IMR-90 (cell line): ENCODE results near the gene SLC37A4. TPM values are rescaled to one million over a fixed set of nuclear protein-coding genes. Genes with fewer than 3 reads are reported as not detected.

Experiments
- ATAC-seq: fragments of 200-7000 bp; cut with Tn5 transposase; 2 replicates; pipeline ENCODE4 v1.9.1; 2020; ENCODE audit warnings: low read depth, mild to moderate bottlenecking, moderate library complexity
- BruUV-seq: library from RNA; stranded (reverse); fragments of 400-500 nt; replicated peaks from 2 replicates; lab custom pipeline; 2021; lab: Mats Ljungman, UMichigan
- CTCF ChIA-PET: fragments of 300-600 bp; formaldehyde crosslinking; extraction: SDS; loops from one replicate; lab custom pipeline; 2021; ENCODE audit warnings: antibody characterized with exemption; lab: Yijun Ruan, JAX
- POLR2A ChIA-PET: fragments of 300-600 bp; sonication (Branson Sonifier 250); formaldehyde crosslinking; loops from one replicate; lab custom pipeline; 2022; ENCODE audit warnings: antibody characterized with exemption; ENCODE audit not compliant: unreplicated experiment; lab: Charles Lee
- DNase-seq: peaks from one replicate; pipeline ENCODE4 v3.0.0; 2013
- H2AFZ ChIP-seq: replicated peaks from 2 replicates; pipeline ENCODE3; 2013; ENCODE audit warnings: low read length, mild to moderate bottlenecking; ENCODE audit not compliant: poor library complexity
- H2AK5ac ChIP-seq: 2 replicates; pipeline ENCODE4 v1.6.1; 2013; ENCODE audit warnings: low read depth, low read length, inconsistent platforms
- H2AK9ac ChIP-seq: replicated peaks from 2 replicates; pipeline ENCODE3; 2013; ENCODE audit warnings: mild to moderate bottlenecking, low read depth, low read length, moderate library complexity; ENCODE audit not compliant: poor library complexity
- H2BK120ac ChIP-seq: 2 replicates; pipeline ENCODE4 v1.6.1; 2013; ENCODE audit warnings: low read depth, low read length, inconsistent platforms
- H2BK15ac ChIP-seq: 3 replicates; pipeline ENCODE4 v1.6.1; 2013; ENCODE audit warnings: low read depth, low read length, inconsistent platforms
- H2BK20ac ChIP-seq: 2 replicates; pipeline ENCODE4 v1.6.1; 2013; ENCODE audit warnings: low read depth, mild to moderate bottlenecking, inconsistent platforms, low read length, moderate library complexity
- H2BK5ac ChIP-seq: 2 replicates; pipeline ENCODE4 v1.6.1; 2013; ENCODE audit warnings: mild to moderate bottlenecking, low read depth, low read length, inconsistent platforms; ENCODE audit not compliant: poor library complexity, severe bottlenecking
- H3K14ac ChIP-seq: replicated peaks from 2 replicates; pipeline ENCODE4 v1.6.1; 2013; ENCODE audit warnings: low read depth, low read length, inconsistent platforms
- H3K18ac ChIP-seq: 2 replicates; pipeline ENCODE4 v1.6.1; 2013; ENCODE audit warnings: low read depth, low read length, control low read depth
- H3K23ac ChIP-seq: 2 replicates; pipeline ENCODE4 v1.6.1; 2013; ENCODE audit warnings: low read depth, low read length, inconsistent platforms
- H3K27ac ChIP-seq: 2 replicates; pipeline ENCODE4 v1.5.1; 2013; ENCODE audit warnings: mild to moderate bottlenecking, control low read depth, low read length; ENCODE audit not compliant: insufficient read depth
- H3K27me3 ChIP-seq: 2 replicates; pipeline ENCODE4 v1.6.1; 2013; ENCODE audit warnings: low read length; ENCODE audit not compliant: control insufficient read depth, insufficient read depth
- H3K36me3 ChIP-seq: 2 replicates; pipeline ENCODE4 v1.6.1; 2013; ENCODE audit warnings: low read length, mixed read lengths; ENCODE audit not compliant: control insufficient read depth, insufficient read depth
- H3K4ac ChIP-seq: 2 replicates; pipeline ENCODE4 v1.6.1; 2013; ENCODE audit warnings: low read depth, low read length, inconsistent platforms
- H3K4me1 ChIP-seq: 2 replicates; pipeline ENCODE4 v1.6.1; 2013; ENCODE audit warnings: low read length, mixed read lengths; ENCODE audit not compliant: control insufficient read depth, insufficient read depth
- H3K4me2 ChIP-seq: 2 replicates; pipeline ENCODE4 v1.6.1; 2013; ENCODE audit warnings: low read depth, mild to moderate bottlenecking, control low read depth, low read length, moderate library complexity
- H3K4me3 ChIP-seq: 2 replicates; pipeline ENCODE4 v1.5.1; 2013; ENCODE audit warnings: low read depth, mild to moderate bottlenecking, control low read depth, low read length, moderate library complexity; ENCODE audit not compliant: insufficient read depth
- H3K56ac ChIP-seq: 2 replicates; pipeline ENCODE4 v1.6.1; 2013; ENCODE audit warnings: low read length, inconsistent platforms; ENCODE audit not compliant: insufficient read depth; ENCODE audit errors: extremely low read depth
- H3K79me1 ChIP-seq, 2 experiments: 2 replicates each; pipeline ENCODE4 v1.6.1; 2013; ENCODE audit warnings: low read length in 2 of 2, inconsistent platforms in 1 of 2, low read depth in 1 of 2
- H3K9ac ChIP-seq: 2 replicates; pipeline ENCODE4 v1.6.1; 2013; ENCODE audit warnings: low read depth, low read length, control low read depth
- H3K9me1 ChIP-seq: 2 replicates; pipeline ENCODE4 v1.6.1; 2013; ENCODE audit warnings: low read length, inconsistent platforms; ENCODE audit not compliant: insufficient read depth
- H3K9me3 ChIP-seq: 2 replicates; pipeline ENCODE4 v1.6.1; 2013; ENCODE audit warnings: low read length; ENCODE audit not compliant: control insufficient read depth, insufficient read depth
- H4K20me1 ChIP-seq: 2 replicates; pipeline ENCODE4 v1.6.1; 2013; ENCODE audit warnings: low read length, inconsistent platforms; ENCODE audit not compliant: insufficient read depth
- H4K5ac ChIP-seq: 2 replicates; pipeline ENCODE4 v1.6.1; 2013; ENCODE audit warnings: mild to moderate bottlenecking, low read depth, low read length, control low read depth
- H4K8ac ChIP-seq, 2 experiments: 2 replicates each; pipeline ENCODE4 v1.6.1; 2013; ENCODE audit warnings: low read depth in 2 of 2, low read length in 2 of 2, control low read depth in 1 of 2, inconsistent platforms in 1 of 2
- H4K91ac ChIP-seq: 2 replicates; pipeline ENCODE4 v1.6.1; 2013; ENCODE audit warnings: low read depth, low read length, inconsistent platforms; ENCODE audit not compliant: insufficient read depth
- BHLHE40 ChIP-seq: fragments of 150-350 bp; IDR thresholded peaks from 2 replicates; pipeline ENCODE4 v1.6.1; 2016; ENCODE audit warnings: mild to moderate bottlenecking, low read depth, low read length
- CEBPB ChIP-seq: IDR thresholded peaks from 2 replicates; pipeline ENCODE4 v1.6.1; 2012; ENCODE audit warnings: low read depth, low read length, improper control_type of control experiment
- CTCF ChIP-seq: conservative IDR thresholded peaks from 2 replicates; pipeline ENCODE4 v1.5.1; 2012; ENCODE audit warnings: mild to moderate bottlenecking, low read depth, low read length, improper control_type of control experiment
- ELK1 ChIP-seq: fragments of 150-350 bp; IDR thresholded peaks from 2 replicates; pipeline ENCODE4 v1.6.1; 2016; ENCODE audit warnings: low read depth, mild to moderate bottlenecking, low read length, moderate library complexity, borderline replicate concordance
- FOS ChIP-seq: fragments of 150-350 bp; IDR thresholded peaks from 2 replicates; pipeline ENCODE4 v1.6.1; 2016; ENCODE audit warnings: low read depth, low read length
- MAFK ChIP-seq: IDR thresholded peaks from 2 replicates; pipeline ENCODE4 v1.6.1; 2012; ENCODE audit warnings: low read depth, low read length, improper control_type of control experiment
- MAZ ChIP-seq: IDR thresholded peaks from 2 replicates; pipeline ENCODE4 v1.6.1; 2012; ENCODE audit warnings: low read depth, mild to moderate bottlenecking, low read length, improper control_type of control experiment, moderate library complexity, borderline replicate concordance
- MXI1 ChIP-seq: IDR thresholded peaks from 2 replicates; pipeline ENCODE4 v1.6.1; 2012; ENCODE audit warnings: low read depth, mild to moderate bottlenecking, low read length, moderate library complexity, borderline replicate concordance
- POLR2A ChIP-seq: IDR thresholded peaks from 2 replicates; pipeline ENCODE4 v1.6.1; 2012; ENCODE audit warnings: mild to moderate bottlenecking, low read depth, low read length
- RAD21 ChIP-seq: IDR thresholded peaks from 2 replicates; pipeline ENCODE4 v1.6.1; 2012; ENCODE audit warnings: low read length, improper control_type of control experiment
- RFX5 ChIP-seq: IDR thresholded peaks from 2 replicates; pipeline ENCODE4 v1.8.0; 2012; ENCODE audit warnings: low read depth, mild to moderate bottlenecking, low read length, moderate library complexity
- SMC3 ChIP-seq: fragments of 150-350 bp; IDR thresholded peaks from 2 replicates; pipeline ENCODE4 v1.6.1; 2016; ENCODE audit warnings: low read depth, mild to moderate bottlenecking, antibody characterized with exemption, low read length, moderate library complexity
- USF2 ChIP-seq: fragments of 150-350 bp; IDR thresholded peaks from 2 replicates; pipeline ENCODE4 v1.6.1; 2017; ENCODE audit warnings: mild to moderate bottlenecking, antibody characterized with exemption, low read length, low read depth
- WGBS, 2 experiments: methylation state at CpG; one replicate each; pipeline versions ENCODE4 v1.1.5 to v1.1.7; 2013; ENCODE audit warnings: missing lambda C conversion rate in 2 of 2; ENCODE audit not compliant: insufficient read length in 1 of 2; ENCODE audit errors: extremely low coverage in 2 of 2; 5-methylcytosine and 5-hydroxymethylcytosine counted together
- dilution Hi-C: fragments of 300-500 bp; cut with HindIII; formaldehyde crosslinking; loops from one replicate; pipeline ENCODE4 v1.14.3; 2018; ENCODE audit warnings: low sequenced_read_pairs; ENCODE audit not compliant: unreplicated experiment
- in situ Hi-C: fragments of 300-500 bp; cut with MboI; formaldehyde crosslinking; loops from 3 replicates; pipeline ENCODE4 v1.14.3; 2019; ENCODE audit warnings: low sequenced_read_pairs, inconsistent platforms, mixed read lengths
- intact Hi-C: fragments of 100-400 bp; cut with micrococcal nuclease; formaldehyde crosslinking; loops from 2 replicates; pipeline ENCODE4 v1.10.0; 2022
- polyA plus RNA-seq, 3 experiments: library from polyadenylated mRNA; depleted of rRNA; stranded (reverse); fragments of >200 nt; gene quantifications; 2 replicates each; pipeline ENCODE4 v1.2.3, GENCODE V29; 2012; ENCODE audit warnings: low replicate concordance in 1 of 3
- total RNA-seq: library from RNA; depleted of rRNA; stranded (reverse); fragments of >200 nt; gene quantifications from 2 replicates; pipeline ENCODE4 v1.2.3, GENCODE V29; 2012

Gene SLC37A4
- total and polyA plus RNA-seq, 2 of the 4 experiments (the other 2 are of a cell fraction) = 7.5 to 14.3 TPM

GRCh38 chr11:119067371-119068222 is 36.9 kb upstream of the SLC37A4 start, which contains the start of gene VPS11:
VPS11 (plus strand) TSS chr11:119067818; CDS start chr11:119067824, 6 bp downstream.
- peak within 1 kb of the TSS; percentile 67 for H3K18ac ChIP-seq
- peak within 1 kb of the TSS; percentile 86 for H3K9ac ChIP-seq
- no peak within 1 kb of the TSS for H2BK20ac ChIP-seq
- H3K27me3 ChIP-seq = no peaks in the 10 kb centered on the region
- peak within 1 kb of the TSS; percentile 92 for H2AFZ ChIP-seq
- H4K20me1 ChIP-seq = no peaks in the 10 kb centered on the region; the same call in 1 of the 2 replicates
- peak; percentile 96 for DNase-seq
- peak within 1 kb of the TSS; percentile 46; the same call in 1 of the 2 replicates for H2BK120ac ChIP-seq
- peak within 1 kb of the TSS; percentile 91 for H3K14ac ChIP-seq
- peak within 1 kb of the TSS; percentile 86 for H4K5ac ChIP-seq
- peaks cover 21 to 44% of the 10 kb centered on the region in 2 experiments for H3K79me1 ChIP-seq
- intact Hi-C loops (no loop called here), dilution Hi-C loops (no loop called here), in situ Hi-C loops (no loop called here)
- H2BK5ac ChIP-seq = peak within 1 kb of the TSS; percentile 79
- ATAC-seq = peak; percentile 98
- ChIA-PET POLR2A (interaction anchor here (0.6 to 1.2 kb wide), 5 partner anchors 10 to 184 kb away, joined by 3 to 5 read pairs (median 4); partner anchors contain the start of gene HMBS), CTCF (interaction anchor here (1.1 to 1.5 kb wide), 2 partner anchors 32 to 270 kb away, joined by 5 read pairs; no protein-coding TSS in a partner anchor)
- H2AK9ac ChIP-seq = peak within 1 kb of the TSS; percentile 74
- peak within 1 kb of the TSS; percentile 90 for H3K4me2 ChIP-seq
- peak within 1 kb of the TSS; percentile 84 for H3K23ac ChIP-seq
- no peaks in the 10 kb centered on the region for H3K9me3 ChIP-seq
- peak within 1 kb of the TSS; percentile 71 for H4K91ac ChIP-seq
- H3K4ac ChIP-seq = peak within 1 kb of the TSS; percentile 82
- peak within 1 kb of the TSS; percentile 57 for H2AK5ac ChIP-seq
- H3K56ac ChIP-seq = peak within 1 kb of the TSS; percentile 90
- H3K4me3 ChIP-seq = peak within 1 kb of the TSS; percentile 93
- H3K4me1 ChIP-seq = peaks cover 7% of the 10 kb centered on the region
- H2BK15ac ChIP-seq = peak within 1 kb of the TSS; percentile 42; the same call in 1 of the 3 replicates
- H3K27ac ChIP-seq = peak within 1 kb of the TSS; percentile 81
- TSS peak; percentile 68 for BruUV-seq
- peak within 1 kb of the TSS; percentile 70 to 99 for H4K8ac ChIP-seq
- peaks cover 14% of the 10 kb centered on the region for H3K36me3 ChIP-seq
- H3K9me1 ChIP-seq = peaks cover 6% of the 10 kb centered on the region; the same call in 1 of the 2 replicates
- 1% methylated on average over 26 of the region's 49 CpGs; no CpG with 5 or more reads in 1 of the 2 experiments for WGBS, 2 experiments
- TF ChIP-seq RAD21 = no peak
- peak; percentile 47; the same call in 1 of the 2 replicates for TF ChIP-seq POLR2A
- peak; percentile 61; the same call in 1 of the 2 replicates for TF ChIP-seq MAZ
- TF ChIP-seq CTCF = no peak
- no peak for TF ChIP-seq MAFK
- no peak for TF ChIP-seq CEBPB
- TF ChIP-seq RFX5 = no peak
- TF ChIP-seq FOS = peak; percentile 77; the same call in 1 of the 2 replicates
- TF ChIP-seq MXI1 = peak; percentile 72; the same call in 1 of the 2 replicates
- TF ChIP-seq USF2 = peak; percentile 99
- TF ChIP-seq ELK1 = no peak
- peak; percentile 72 for TF ChIP-seq BHLHE40
- TF ChIP-seq SMC3 = no peak
